Right forelimb (tissue), 1 donor: ENCODE results near the gene CSRP1.
"Not testable (repeated sequence)": the region's sequence is repeated elsewhere in the genome, so short reads cannot be mapped to it uniquely, and the experiment has no call there.

Experiments
- DNase-seq: peaks from one replicate; pipeline ENCODE4 v3.0.0-alpha.2; 2018

The CSRP1 gene

DNA sequence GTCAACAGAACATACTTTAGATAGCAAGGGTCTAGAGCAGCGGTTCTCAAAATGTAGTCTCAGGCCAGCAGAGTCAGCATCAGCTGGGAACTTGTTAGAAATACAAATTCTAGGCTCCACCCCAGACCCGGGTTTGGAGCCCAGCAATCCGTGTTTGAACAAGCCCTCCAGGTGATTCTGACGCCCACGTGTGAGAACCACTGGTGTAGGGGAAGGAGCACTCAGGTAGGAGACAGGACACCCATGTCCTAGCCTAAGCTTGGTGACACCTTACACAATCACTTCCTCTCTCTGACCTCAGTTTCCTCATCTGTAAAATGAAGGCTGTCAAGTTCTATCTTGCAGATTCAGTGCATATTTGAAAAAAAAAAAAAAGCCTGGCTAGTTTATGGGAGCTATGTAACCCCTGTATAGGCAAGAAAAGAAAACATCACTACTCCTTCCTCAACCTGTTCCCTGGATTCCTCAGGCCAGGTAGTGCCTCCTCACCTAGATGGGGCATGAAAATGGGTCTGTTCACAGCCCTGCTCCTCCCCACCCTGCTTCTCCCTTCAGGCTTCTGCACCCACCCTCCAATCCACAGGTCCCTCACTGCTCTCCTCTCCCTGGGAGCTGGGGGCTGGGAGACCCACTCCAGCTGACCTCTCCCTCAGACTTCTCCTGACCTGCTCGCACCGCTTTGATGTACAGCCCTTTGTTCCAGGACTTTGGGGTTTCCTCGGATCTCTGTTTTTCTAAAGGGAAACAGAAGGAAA, 30.8 kb downstream of the CSRP1 start:
- no peak for DNase-seq

DNA sequence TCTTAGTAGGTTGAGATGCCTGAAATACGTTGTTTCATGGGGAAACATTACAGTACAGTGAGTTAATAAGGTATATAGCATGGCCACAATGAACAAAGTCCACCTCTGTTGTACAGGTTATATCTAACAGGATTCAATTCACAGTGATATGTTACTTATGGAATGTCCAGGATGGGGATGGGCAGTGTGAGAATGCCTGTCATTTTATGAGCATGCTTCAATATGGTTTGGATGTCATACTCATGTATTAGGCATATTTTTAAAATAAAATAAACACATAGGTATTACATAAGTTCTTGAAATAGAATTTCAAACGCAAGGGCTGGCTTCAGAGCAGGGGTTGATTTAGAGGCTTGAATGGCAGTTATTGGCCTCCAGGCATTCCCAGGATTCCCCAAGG, 31.8 kb downstream of the CSRP1 start:
- no peak for DNase-seq

DNA sequence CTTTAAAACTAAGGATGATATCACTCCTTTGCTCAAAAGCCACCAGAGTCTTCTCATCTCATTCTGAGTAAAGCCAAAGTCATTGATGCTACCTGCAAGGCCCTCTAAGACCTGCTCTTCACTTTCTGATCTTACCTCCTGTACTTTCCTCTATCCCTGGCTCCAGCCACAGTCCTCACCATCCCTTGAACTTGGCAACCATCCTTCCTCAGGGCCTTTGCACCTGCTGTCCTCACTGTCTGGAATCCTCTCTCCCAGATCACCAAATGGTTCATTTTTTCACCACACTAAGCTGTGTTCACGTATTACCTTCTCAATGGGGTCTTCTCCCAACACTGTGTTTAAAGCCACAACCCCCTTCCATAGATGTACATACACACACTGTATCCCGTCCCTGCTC, 33.6 kb downstream of the CSRP1 start:
- DNase-seq: no peak

DNA sequence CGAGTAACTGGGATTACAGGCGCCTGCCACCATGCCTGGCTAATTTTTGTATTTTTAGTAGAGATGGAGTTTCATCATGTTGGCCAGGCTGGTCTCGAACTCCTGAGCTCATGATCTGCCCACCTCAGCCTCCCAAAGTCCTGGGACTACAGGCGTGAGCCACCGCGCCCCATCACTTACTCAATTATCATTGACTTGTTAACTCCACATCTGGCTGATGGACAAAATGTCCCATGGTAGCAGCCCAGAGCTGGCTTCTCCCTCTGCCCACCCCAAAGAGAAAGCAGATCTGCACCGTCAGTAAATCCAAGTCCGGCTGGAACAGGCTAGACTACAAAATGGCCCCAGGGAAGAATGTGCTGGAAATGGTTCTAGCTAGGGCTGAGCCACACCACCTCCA, 34.6 kb downstream of the CSRP1 start:
- not testable (repeated sequence) for DNase-seq

DNA sequence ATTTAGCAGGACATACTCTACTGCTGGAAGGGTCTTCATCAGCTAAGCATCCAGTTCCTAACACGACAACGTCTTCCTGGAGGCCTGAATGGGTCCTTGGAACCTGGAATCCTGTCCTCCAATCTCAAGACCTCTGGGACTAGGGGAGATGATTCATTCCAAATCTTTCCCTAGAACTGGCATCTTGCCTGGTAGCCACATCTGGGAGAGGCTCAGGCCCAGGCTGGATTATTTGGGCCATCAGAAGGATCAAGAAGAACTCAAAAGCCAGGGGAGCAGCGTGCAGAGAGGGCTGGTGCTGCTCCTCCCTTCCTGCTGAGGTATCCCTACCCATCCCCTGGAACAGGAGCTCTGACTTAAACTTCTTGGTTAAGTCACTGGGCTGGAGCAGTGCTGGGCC, 35.2 kb downstream of the CSRP1 start:
- no peak for DNase-seq

DNA sequence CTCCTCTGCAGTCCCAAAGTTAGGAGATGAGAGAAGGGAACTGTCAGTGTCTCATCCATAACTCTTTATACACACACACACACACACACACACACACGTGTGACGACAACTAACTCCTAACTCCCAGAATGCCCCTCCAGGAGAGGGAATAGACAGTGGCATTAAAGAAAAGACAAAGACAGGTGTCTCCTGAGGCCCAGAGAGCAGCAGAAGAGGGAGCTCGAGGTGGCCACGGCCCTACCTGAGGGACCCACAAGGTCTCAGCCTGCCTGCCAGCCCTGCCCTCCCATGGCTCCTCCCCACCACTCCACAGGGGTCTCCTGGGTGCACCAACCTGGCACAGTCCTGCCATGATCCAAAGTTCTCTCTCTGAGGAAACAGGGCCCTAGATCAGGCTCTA, 36.3 kb downstream of the CSRP1 start:
- no peak for DNase-seq

DNA sequence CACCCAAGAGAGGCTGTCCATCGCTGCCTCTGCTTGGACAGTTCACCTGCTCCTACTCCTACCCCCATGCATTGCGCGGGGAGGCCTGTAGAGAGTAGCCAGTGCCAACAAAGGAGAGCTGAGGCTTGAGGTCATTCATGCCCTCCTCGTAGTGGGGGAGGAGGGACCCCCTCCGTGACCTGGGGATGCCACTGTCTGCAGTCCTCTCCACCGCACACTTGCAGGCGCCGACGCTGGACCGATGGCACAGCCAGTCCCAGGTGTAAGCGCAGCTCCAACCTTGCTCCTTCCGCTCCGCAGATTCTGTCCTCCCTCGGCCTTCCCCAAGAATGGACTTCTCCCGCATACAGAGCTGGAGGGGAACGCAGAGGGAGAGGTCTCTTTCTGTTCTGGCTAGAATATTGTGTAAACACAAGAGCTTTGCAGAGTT, 37.3 kb downstream of the CSRP1 start:
- no peak for DNase-seq

DNA sequence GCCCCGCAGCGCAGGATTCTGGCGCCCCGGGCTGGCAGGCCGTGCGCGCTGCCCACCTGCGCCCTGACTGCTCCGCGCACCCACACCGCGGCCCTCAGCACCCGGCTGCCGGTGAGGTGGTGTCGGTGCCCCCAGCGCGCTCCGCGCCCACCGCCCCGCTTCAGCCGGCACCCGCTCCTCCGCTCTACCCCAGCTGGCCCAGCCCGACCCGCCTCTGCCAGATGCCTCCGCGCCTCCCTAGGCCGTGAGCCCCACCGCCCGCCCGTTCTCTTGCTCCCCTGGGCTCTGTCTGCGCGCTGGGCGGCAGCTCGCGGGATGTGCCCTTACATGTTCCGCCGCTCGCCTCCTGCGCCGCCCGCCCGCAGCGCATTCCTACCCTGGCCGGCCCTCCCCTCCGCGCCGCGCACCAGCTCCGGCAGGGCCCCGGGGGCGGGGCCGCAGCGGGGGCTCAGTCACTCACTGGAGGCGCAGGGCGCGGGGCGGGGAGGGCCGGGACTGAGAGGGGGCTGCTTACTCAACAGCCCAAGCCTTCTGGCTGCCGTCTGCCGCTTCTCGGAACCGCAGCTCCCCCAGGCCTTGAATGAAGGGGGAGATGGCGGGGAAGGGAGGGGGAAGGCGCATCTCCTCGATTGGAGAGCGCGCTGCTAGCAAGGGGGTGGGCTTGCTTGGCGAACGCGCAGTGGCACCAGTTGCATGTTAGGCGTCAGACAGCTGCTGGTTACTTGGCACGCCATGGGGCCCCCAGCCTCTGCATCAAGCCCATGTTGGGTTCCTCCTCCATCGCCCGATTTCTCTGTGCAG, 37.9 kb downstream of the CSRP1 start, which contains the start of gene PHLDA3:
Gene PHLDA3 (minus strand): TSS at position 345 of the 801 bp plus-strand sequence. CDS start 402 bp downstream, outside the sequence.
- DNase-seq: peak; percentile 88

DNA sequence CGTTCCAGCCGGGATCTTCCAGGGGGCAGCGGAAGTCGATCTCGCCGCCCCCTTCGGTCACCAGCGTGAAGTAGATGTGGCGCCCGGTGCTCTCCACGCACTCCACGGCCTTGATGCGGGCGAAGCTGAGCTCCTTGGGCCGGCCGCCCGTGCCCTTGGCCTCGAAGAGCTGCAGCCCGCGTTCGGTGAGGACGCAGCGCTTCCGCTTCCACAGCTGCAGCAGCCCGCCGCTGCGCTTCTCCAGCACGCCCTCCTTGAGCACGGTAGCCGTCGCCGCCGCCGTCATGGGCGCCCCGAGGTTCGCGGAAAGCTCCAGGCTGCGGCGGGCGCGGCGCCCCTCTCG, 38.5 kb downstream of the CSRP1 start:
- peak; percentile 62 for DNase-seq

DNA sequence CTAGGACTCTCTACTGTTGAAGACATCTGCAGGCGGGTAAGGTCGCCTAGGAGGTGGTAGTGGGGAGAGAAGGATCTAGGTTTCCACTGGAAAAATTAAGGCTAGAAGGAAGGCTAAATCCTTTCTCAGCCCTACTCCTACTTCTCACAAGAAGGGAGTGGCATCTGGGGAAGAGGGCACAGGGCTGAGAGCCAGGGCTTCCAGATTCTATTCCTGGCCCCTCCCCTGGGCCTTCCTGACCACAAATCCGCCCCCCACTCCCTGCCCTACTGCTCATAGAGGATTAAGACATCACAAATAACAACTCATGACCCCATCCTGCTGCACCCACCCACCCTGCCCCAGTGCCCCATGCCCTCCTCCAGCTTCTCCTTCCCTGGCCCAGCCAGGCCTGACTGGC, 40.4 kb downstream of the CSRP1 start:
- no peak for DNase-seq

DNA sequence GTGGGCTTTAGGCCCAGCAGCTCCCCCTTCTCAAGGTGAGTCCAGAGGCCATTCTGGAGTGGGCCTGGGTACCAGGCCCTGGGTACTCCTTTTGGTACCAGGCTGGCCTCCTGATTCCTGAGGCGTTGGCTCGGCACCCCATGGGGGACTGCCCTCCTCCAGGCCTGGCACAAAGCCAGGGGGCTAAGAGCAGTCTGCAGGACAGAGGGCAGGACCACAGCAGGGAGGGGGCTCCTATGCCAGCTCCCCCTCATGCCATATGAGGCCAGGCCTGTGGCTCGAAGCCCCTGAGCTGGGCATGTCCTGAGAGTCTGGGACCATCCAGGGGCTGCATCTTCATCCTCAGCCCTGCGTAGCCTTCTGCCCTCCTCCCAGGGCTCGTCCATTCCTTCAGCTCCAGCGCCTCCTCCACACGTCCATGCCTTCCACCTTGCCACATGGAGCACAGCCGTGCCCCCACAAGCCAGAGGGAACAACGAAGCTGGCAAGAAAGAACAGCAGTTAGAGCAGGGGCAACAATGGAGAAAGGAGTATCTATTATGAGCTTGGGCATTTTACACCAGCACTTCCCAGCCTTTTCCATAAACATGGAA, 41.1 kb downstream of the CSRP1 start:
- no peak for DNase-seq

DNA sequence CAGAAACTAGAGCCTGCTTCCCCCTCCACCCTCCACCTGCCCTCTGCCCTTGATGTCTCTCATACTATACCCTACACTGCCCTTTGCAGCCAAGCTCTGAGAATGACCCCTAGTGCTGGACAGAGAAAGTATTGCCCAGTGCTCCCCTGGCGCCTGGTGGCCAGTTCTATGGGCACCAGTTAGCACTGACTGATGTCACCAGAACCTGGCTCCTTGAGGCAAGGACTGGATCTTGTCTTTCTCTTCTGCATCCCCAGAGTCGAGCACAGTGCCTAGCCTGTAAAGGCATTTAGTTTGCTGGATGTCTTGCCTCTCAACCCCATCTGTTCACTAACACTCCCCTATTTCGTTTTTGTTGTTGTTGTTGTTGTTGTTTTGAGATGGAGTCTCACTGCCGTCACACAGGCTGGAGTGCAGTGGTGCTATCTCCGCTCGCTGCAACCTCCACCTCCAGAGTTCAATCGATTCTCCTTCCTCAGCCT, 43.8 kb downstream of the CSRP1 start:
- DNase-seq: no peak

DNA sequence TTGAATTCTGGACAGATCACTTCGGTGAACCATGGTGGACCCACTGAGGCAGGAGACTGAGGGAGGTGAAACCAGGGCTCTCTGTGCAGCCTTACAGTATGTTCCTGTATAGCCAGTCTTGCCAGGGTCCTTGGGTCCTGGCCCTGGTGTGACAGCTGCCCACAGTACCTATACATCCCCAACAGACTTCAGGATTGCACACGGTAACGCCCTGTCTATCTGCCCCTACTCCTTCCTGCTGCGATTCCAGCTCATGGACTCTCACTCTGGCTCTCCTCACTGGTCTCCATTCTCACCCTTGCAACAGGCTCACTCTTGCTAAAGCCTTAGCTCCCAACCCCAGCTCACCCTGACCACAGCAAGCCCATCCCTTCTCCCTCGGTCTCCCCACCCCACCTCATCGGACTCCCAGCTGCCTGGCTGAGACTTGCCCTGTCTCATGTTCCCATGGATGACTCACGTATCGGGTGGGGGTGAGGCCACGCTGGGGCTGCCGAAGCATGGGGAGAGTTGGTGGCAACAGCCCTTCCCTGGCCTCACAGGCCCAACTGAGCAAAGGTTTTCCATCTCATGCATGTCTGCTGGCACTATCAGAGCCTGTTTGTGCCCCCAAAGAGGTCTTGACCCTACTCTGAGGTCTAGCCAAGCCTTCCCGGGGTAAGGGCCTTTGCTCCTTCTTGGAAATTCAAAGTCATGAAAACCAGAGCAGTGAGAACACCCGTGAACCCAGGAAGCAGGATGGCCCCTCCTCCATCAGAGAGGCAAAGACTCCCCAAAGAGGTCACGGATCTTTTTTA, 45.1 kb downstream of the CSRP1 start:
- DNase-seq: peak; percentile 58

DNA sequence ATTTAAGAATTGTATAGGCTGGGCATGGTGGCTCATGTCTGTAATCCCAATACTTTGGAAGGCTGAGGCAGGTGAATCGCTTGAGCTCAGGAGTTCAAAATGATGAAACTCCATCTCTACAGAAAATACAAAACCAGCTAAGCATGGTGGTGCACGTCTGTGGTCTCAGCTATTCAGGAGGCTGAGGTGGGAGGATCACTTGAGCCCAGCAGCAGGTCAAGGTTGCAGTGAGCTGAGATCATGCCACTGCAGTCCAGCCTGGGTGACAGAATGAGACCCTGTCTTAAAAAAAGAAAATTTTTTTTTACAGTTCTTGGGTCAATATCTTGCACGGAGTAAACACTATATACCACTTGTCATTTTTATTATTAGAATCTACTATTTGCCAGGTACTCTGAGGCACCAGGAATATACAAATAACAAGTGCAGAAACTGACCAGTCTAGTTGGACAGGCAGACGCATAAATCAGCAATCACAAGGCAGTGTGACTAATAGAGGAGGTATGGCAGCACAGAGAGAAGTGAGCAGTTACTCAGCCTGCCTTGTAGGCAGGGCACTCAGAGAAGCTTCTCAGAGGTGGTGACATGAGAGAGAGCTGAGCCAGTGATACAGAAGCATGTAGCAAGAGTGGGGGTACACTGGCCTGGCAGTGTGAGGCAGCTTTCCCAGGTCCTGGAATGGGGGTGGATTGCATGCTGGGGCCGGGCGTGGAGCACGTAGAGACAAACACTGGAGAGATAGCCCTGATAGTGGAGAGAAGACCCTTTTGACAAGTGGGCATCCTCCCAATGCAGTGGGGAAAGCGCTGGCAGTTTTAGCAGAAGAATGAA, 45.9 kb downstream of the CSRP1 start:
- no peak for DNase-seq

DNA sequence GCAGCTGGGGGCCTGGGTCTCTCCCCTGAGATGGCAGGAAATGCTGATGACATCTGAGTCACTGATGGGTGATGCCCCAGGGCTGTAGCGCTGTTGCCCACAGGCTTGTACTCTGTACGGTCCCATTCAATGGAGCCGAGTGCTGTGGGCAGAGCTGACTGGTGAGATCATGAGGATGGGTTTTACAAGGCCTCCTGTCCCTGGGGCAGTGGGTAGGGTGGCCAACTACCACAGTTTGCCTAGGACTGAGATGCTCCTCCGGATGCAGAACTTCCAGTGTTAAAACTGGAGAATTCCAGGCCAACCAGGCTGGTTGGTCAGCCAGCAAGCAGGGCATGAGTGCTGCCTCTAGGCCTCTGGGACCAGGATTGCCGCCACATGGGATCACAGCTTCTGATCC, 47.1 kb downstream of the CSRP1 start:
- no peak for DNase-seq

DNA sequence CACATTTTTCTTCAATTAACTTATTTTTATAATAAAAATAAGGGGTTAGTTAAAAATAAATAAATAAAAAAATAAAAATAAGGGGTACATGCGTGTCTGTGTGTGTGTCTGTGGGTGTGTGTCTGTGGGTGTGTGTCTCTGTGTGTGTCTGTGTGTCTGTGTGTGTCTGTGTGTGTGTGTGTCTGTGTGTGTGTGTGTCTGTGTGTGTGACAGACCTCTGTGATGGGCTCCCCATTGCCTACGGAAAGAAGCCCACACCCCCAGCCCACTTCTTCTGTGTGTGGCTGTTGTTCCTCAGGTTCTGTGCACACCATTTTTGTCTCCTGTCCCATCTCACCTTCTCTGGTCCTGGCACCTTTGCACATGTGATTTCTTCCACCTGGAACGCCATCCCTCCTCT, 47.9 kb downstream of the CSRP1 start:
- DNase-seq: no peak

DNA sequence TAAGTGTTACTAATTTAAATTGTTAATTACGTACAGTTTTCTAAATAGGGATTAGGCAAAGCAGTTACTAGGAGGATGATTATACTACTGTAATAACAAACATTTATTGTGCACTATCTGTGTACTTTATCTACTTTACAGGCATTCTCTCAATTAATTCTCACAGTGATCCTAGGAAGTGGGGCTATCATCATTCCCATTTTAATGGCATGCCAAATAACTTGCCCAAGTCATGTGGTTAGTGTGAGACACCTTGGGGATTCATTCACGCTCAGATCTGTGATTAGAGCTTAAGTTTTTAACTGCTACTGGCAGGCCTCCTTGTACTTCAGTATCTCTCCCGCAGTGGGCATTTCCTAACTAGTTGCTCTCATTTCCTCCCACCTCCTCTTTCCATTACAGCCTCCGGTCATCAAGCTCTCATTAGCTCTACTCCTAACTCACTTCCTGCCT, 49.4 kb downstream of the CSRP1 start:
- DNase-seq: no peak

DNA sequence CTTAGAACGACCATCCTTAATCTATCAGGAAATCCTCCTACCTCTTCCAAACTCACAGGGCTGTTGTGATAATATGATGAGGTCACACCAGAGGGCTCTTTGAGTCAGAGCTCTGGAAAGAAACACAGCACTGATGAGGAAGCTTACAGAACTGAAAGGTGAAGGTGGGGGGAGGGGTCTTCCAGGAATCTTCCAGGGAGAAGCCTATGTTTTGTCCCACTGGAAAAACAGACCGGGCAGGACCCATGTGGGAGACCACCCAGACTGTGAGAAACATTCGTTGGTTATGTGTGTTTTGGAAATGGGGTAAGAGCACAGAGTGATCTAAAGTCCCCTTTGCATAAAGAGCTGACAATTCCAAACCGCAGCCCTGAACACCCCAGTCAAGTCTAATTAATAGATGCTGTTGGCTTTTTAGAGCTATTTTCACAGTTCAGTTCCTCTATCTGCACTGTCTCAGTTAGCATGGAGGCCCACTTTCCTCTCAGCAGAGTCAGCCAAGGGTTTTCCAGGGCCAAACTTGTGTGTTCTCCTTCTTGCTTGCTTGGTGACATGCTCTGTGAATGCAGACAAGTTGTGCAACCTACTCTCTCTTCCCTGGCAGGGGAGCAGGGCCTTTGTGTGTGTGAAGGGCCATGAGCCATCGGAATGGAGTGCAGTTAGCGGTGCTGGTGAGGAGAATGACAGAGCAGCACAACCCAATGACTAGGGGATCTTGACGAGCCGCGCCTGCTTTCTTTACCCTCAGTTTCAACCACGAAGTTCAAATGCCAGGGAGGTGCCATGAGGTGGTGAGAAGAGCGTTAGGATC, 50.2 kb downstream of the CSRP1 start:
- peak; percentile 57 for DNase-seq

DNA sequence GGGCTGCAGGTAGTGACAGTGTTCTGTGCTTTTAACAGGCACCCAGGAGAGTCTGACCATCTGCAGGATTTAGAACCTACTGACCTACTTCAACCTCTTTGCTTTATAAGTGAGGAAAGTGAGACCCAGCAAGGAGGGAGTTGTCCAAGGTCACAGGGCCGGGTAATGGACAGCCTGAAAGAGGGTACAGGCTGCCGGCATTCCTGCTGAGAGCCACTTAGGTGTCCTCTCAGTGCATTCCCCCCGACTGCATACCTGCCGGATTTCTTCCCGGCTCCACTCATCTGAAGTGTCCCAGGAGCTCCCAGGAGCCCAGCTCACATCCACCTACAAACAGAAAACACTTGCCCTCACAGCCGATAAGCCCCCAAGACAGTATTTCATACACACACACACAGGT, 51.8 kb downstream of the CSRP1 start:
- DNase-seq: no peak

DNA sequence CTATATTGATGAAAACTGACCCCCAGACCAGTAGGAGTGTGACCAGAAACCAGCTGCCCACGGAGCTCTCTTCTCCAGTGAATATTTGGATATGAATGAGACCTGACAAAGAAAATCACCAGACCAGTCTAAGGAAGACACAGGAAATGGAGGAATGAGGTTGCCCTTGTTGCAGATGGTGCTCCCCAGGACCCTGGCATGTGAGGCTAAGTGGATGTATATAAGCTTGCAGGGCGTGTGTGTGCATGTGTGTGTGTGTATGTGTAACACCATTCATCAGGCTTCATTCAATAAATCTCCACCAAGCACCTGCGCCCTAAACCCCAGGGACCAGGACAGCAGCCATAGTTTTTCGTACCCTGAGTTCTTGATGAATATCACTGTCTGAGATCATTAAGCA, 52.3 kb downstream of the CSRP1 start:
- no peak for DNase-seq

DNA sequence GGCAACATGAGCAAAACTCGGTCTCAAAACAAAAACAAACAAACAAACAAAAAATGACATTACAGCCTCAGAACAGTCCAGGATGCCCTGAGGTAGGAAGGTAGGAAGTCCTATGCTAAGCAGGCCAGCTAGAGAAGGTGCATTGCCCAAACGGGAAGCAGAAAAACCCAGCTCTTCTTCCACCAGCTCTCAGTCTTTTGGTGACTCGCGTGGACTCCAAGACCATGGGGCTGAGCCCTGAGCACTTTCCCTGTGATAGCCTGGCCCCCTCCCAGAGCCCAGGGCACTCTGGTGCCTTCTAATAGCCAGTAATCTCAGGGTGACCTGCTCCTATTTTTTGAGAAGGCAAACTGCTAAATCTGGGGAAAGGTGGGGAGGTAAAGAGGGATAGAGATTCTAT, 54.1 kb downstream of the CSRP1 start:
- no peak for DNase-seq
